GM23338 (cell line): Measurements from ENCODE around the gene KRTAP10-1. TPM values are rescaled to one million over a fixed set of nuclear protein-coding genes. Genes with fewer than 3 reads are reported as not detected.
A peak's percentile ranks its signal among the peaks of the same experiment; 100 is the strongest.
"Not testable (repeated sequence)": the region's sequence is repeated elsewhere in the genome, so short reads cannot be mapped to it uniquely, and the experiment has no call there.

Experiments used
- ATAC-seq: fragments of 200-7000 bp; cut with Tn5 transposase; 3 replicates; pipeline ENCODE4 v1.9.1; 2020
- DNase-seq: peaks from one replicate; pipeline ENCODE4 v3.0.0-alpha.2; 2015; ENCODE audit warnings: low spot score
- H2AFZ ChIP-seq: fragments of 200-600 bp; sonication (generic); 2 replicates; pipeline ENCODE4 v1.8.0; 2016; ENCODE audit warnings: antibody characterized with exemption, mild to moderate bottlenecking, moderate library complexity
- H3F3A ChIP-seq: fragments of 200-600 bp; sonication (generic); replicated peaks from 2 replicates; pipeline ENCODE4 v1.8.0; 2017; ENCODE audit warnings: antibody characterized with exemption, mixed run types, low read depth
- H3K27ac ChIP-seq: fragments of 200-600 bp; sonication (generic); 2 replicates; pipeline ENCODE4 v1.6.1; 2016; ENCODE audit warnings: low read depth
- H3K27me3 ChIP-seq: fragments of 200-600 bp; sonication (generic); 2 replicates; pipeline ENCODE4 v1.8.0; 2016; ENCODE audit warnings: mild to moderate bottlenecking, mixed run types, moderate library complexity; ENCODE audit not compliant: insufficient read depth
- H3K36me3 ChIP-seq: fragments of 200-600 bp; sonication (generic); 2 replicates; pipeline ENCODE4 v1.8.0; 2016; ENCODE audit warnings: mild to moderate bottlenecking; ENCODE audit not compliant: insufficient read depth
- H3K4me1 ChIP-seq: fragments of 200-600 bp; sonication (generic); 2 replicates; pipeline ENCODE4 v1.8.0; 2016; ENCODE audit warnings: mild to moderate bottlenecking, moderate library complexity; ENCODE audit not compliant: insufficient read depth
- H3K4me2 ChIP-seq: fragments of 200-600 bp; sonication (generic); 2 replicates; pipeline ENCODE4 v1.7.1; 2017; ENCODE audit warnings: mixed run types
- H3K4me3 ChIP-seq: fragments of 200-600 bp; sonication (generic); 2 replicates; pipeline ENCODE4 v1.6.1; 2016; ENCODE audit warnings: mixed run types
- H3K79me2 ChIP-seq: fragments of 200-600 bp; sonication (generic); replicated peaks from 2 replicates; pipeline ENCODE4 v1.8.0; 2017; ENCODE audit warnings: mild to moderate bottlenecking; ENCODE audit not compliant: insufficient read depth
- H3K9me2 ChIP-seq: fragments of 200-600 bp; sonication (generic); 2 replicates; pipeline ENCODE4 v1.8.0; 2017; ENCODE audit not compliant: insufficient read depth
- H4K20me1 ChIP-seq: fragments of 200-600 bp; sonication (generic); replicated peaks from 2 replicates; pipeline ENCODE4 v1.8.0; 2017; ENCODE audit warnings: mild to moderate bottlenecking; ENCODE audit not compliant: insufficient read depth
- H3K27ac Mint-ChIP-seq: 2 replicates; pipeline ENCODE4 v1.8.0; 2020; ENCODE audit warnings: inconsistent platforms, mild to moderate bottlenecking, moderate library complexity, mixed read lengths
- H3K27me3 Mint-ChIP-seq: 3 replicates; pipeline ENCODE4 v1.8.0; 2022; ENCODE audit warnings: low read depth, mild to moderate bottlenecking, moderate library complexity, mixed read lengths, inconsistent platforms; ENCODE audit not compliant: insufficient read depth, poor library complexity
- H3K36me3 Mint-ChIP-seq: 3 replicates; pipeline ENCODE4 v1.8.0; 2021; ENCODE audit warnings: low read depth, mild to moderate bottlenecking, inconsistent platforms, moderate library complexity, mixed read lengths
- H3K4me1 Mint-ChIP-seq: 3 replicates; pipeline ENCODE4 v1.8.0; 2020; ENCODE audit warnings: mild to moderate bottlenecking, inconsistent platforms, mixed read lengths
- H3K4me3 Mint-ChIP-seq: 3 replicates; pipeline ENCODE4 v1.8.0; 2021; ENCODE audit warnings: moderate library complexity, mild to moderate bottlenecking, inconsistent platforms, mixed read lengths
- H3K9me3 Mint-ChIP-seq: 3 replicates; pipeline ENCODE4 v1.8.0; 2020; ENCODE audit warnings: moderate library complexity, mild to moderate bottlenecking, inconsistent platforms, mixed read lengths
- JUNB ChIP-seq: IDR thresholded peaks from one replicate; pipeline ENCODE4 v1.6.1; 2016; ENCODE audit warnings: antibody characterized with exemption; ENCODE audit not compliant: unreplicated experiment
- POLR2AphosphoS5 ChIP-seq: IDR thresholded peaks from 2 replicates; pipeline ENCODE4 v1.6.1; 2016; ENCODE audit warnings: antibody characterized with exemption, low read depth
- STAT1 ChIP-seq: IDR thresholded peaks from one replicate; pipeline ENCODE4 v1.6.1; 2016; ENCODE audit warnings: antibody characterized with exemption; ENCODE audit not compliant: unreplicated experiment
- polyA plus RNA-seq: library from polyadenylated mRNA; unstranded; fragments of >200 nt; fragmentation: Nextera tagmentation; extraction: Ambion mirVana; gene quantifications from 2 replicates; pipeline ENCODE4 v1.2.1, GENCODE V29; 2016
- total RNA-seq: library from RNA; depleted of rRNA; stranded (reverse); fragments of >200 nt; shearing (Covaris generic); gene quantifications from 2 replicates; pipeline ENCODE4 v1.2.3, GENCODE V29; 2014
- TF ChIP-seq, protein P1 (sequence below), 2 experiments: fragments of 200-600 bp in 1 of 2; sonication (generic) in 1 of 2; conservative IDR thresholded peaks; 2 replicates each; pipeline versions ENCODE4 v1.5.1 to v1.6.1; 2016 to 2017; ENCODE audit warnings: antibody characterized with exemption in 2 of 2, low read depth in 2 of 2, mild to moderate bottlenecking in 2 of 2, moderate library complexity in 1 of 2
- TF ChIP-seq, protein P2 (sequence below): fragments of 250-450 bp; sonication (Bioruptor Pico); IDR thresholded peaks from 2 replicates; pipeline ENCODE4 v1.5.0; 2020; ENCODE audit warnings: mild to moderate bottlenecking, moderate library complexity

Gene KRTAP10-1
- total and polyA plus RNA-seq, 2 experiments from 2014 or later, result not detected

DNA sequence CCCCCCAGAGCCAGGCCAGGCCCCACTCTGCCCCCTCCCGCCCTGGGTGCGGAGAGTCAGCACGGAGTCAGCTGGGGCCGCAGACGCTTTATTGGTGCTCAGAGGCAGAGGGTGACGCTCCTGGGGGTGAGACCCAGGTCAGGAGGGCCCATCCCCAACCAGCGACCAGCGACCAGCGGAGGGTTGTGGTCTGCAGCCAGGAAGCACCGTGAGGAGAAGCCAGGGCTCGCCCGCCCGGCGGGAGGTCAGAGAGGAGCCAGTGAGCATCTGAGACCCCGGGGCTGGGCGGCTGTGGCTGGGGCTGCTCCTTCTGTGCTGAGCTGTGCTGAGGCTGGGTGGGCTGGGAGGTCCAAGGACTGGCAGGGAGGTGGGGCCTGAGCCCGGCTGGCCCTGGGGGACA is 10.3 kb upstream of the KRTAP10-1 start:
- not testable (repeated sequence) for H3K79me2 ChIP-seq, H3K4me3 Mint-ChIP-seq, H3K27ac ChIP-seq, H3K4me2 ChIP-seq, H3K27me3 ChIP-seq, H3K27ac Mint-ChIP-seq, H3F3A ChIP-seq, H3K9me2 ChIP-seq, H3K36me3 ChIP-seq, H2AFZ ChIP-seq, H4K20me1 ChIP-seq, DNase-seq, H3K4me3 ChIP-seq
- Mint-ChIP-seq H3K4me1 (peaks cover 47% of the 10 kb centered on the region), H3K9me3 (peaks cover 15% of the 10 kb centered on the region), H3K36me3 (peaks cover 19% of the 10 kb centered on the region), H3K27me3 (peaks cover 20% of the 10 kb centered on the region)
- peak; percentile 24 for ATAC-seq
- peaks cover 25% of the 10 kb centered on the region for H3K4me1 ChIP-seq

DNA sequence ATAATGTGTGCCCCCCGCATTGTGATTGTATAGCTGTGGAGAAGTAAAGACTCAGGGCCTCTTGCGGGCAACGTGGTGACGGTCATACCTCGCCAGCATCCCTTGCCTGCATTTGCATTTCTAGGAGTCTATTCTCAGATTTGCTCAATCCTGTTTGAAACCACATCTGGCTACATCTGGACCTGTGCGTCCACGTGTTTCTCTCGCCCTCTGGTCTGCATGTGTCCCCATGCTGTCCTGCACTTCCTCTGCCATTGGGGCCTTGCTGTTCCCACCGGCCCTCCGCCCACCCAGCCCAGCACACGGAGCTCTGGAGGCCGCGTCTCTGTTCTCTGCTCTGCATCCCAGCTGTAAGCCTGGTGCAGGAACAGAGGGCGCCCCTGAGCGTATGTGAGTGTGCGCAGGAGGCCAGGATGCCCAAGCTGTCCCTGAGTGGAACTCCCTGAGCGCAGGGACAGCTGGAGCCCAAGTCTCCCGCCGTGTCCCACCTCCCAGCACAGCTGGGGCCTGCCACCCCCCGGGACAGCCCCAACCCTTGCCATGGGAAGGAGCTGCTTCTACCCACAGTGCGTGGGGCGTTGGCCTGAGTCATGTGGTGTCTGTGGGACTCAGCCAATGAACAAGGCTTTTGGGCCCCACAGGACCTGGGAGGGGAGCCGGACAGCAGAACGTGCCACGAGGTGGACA is 9.7 kb upstream of the KRTAP10-1 start:
- Mint-ChIP-seq H3K4me1 (peaks cover 47% of the 10 kb centered on the region), H3K27me3 (peaks cover 20% of the 10 kb centered on the region), H3K27ac (peak overlapping the region; percentile 95), H3K4me3 (no peak overlapping the region), H3K9me3 (peaks cover 15% of the 10 kb centered on the region), H3K36me3 (peaks cover 19% of the 10 kb centered on the region)
- H3K4me2 ChIP-seq, result no peak overlapping the region
- no peak overlapping the region for H3K4me3 ChIP-seq
- H3K79me2 ChIP-seq, result no peaks in the 10 kb centered on the region
- peaks cover 25% of the 10 kb centered on the region for H3K4me1 ChIP-seq
- no peaks in the 10 kb centered on the region; the same call in 1 of the 2 replicates for H3K36me3 ChIP-seq
- peak overlapping the region; percentile 88 for H3K27ac ChIP-seq
- H4K20me1 ChIP-seq, result no peaks in the 10 kb centered on the region
- no peaks in the 10 kb centered on the region for H3K27me3 ChIP-seq
- TF ChIP-seq JUNB, result no peak
- TF ChIP-seq STAT1, result no peak
- TF ChIP-seq, protein P1, sequence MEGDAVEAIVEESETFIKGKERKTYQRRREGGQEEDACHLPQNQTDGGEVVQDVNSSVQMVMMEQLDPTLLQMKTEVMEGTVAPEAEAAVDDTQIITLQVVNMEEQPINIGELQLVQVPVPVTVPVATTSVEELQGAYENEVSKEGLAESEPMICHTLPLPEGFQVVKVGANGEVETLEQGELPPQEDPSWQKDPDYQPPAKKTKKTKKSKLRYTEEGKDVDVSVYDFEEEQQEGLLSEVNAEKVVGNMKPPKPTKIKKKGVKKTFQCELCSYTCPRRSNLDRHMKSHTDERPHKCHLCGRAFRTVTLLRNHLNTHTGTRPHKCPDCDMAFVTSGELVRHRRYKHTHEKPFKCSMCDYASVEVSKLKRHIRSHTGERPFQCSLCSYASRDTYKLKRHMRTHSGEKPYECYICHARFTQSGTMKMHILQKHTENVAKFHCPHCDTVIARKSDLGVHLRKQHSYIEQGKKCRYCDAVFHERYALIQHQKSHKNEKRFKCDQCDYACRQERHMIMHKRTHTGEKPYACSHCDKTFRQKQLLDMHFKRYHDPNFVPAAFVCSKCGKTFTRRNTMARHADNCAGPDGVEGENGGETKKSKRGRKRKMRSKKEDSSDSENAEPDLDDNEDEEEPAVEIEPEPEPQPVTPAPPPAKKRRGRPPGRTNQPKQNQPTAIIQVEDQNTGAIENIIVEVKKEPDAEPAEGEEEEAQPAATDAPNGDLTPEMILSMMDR (conservative IDR thresholded peaks at IDR 0.05; ENCODE audit: low read depth in 2 of 2), result peak; percentile 18 to 44; a peak in 2 of 4 replicates
- no peak for TF ChIP-seq POLR2AphosphoS5
- TF ChIP-seq, protein P2, sequence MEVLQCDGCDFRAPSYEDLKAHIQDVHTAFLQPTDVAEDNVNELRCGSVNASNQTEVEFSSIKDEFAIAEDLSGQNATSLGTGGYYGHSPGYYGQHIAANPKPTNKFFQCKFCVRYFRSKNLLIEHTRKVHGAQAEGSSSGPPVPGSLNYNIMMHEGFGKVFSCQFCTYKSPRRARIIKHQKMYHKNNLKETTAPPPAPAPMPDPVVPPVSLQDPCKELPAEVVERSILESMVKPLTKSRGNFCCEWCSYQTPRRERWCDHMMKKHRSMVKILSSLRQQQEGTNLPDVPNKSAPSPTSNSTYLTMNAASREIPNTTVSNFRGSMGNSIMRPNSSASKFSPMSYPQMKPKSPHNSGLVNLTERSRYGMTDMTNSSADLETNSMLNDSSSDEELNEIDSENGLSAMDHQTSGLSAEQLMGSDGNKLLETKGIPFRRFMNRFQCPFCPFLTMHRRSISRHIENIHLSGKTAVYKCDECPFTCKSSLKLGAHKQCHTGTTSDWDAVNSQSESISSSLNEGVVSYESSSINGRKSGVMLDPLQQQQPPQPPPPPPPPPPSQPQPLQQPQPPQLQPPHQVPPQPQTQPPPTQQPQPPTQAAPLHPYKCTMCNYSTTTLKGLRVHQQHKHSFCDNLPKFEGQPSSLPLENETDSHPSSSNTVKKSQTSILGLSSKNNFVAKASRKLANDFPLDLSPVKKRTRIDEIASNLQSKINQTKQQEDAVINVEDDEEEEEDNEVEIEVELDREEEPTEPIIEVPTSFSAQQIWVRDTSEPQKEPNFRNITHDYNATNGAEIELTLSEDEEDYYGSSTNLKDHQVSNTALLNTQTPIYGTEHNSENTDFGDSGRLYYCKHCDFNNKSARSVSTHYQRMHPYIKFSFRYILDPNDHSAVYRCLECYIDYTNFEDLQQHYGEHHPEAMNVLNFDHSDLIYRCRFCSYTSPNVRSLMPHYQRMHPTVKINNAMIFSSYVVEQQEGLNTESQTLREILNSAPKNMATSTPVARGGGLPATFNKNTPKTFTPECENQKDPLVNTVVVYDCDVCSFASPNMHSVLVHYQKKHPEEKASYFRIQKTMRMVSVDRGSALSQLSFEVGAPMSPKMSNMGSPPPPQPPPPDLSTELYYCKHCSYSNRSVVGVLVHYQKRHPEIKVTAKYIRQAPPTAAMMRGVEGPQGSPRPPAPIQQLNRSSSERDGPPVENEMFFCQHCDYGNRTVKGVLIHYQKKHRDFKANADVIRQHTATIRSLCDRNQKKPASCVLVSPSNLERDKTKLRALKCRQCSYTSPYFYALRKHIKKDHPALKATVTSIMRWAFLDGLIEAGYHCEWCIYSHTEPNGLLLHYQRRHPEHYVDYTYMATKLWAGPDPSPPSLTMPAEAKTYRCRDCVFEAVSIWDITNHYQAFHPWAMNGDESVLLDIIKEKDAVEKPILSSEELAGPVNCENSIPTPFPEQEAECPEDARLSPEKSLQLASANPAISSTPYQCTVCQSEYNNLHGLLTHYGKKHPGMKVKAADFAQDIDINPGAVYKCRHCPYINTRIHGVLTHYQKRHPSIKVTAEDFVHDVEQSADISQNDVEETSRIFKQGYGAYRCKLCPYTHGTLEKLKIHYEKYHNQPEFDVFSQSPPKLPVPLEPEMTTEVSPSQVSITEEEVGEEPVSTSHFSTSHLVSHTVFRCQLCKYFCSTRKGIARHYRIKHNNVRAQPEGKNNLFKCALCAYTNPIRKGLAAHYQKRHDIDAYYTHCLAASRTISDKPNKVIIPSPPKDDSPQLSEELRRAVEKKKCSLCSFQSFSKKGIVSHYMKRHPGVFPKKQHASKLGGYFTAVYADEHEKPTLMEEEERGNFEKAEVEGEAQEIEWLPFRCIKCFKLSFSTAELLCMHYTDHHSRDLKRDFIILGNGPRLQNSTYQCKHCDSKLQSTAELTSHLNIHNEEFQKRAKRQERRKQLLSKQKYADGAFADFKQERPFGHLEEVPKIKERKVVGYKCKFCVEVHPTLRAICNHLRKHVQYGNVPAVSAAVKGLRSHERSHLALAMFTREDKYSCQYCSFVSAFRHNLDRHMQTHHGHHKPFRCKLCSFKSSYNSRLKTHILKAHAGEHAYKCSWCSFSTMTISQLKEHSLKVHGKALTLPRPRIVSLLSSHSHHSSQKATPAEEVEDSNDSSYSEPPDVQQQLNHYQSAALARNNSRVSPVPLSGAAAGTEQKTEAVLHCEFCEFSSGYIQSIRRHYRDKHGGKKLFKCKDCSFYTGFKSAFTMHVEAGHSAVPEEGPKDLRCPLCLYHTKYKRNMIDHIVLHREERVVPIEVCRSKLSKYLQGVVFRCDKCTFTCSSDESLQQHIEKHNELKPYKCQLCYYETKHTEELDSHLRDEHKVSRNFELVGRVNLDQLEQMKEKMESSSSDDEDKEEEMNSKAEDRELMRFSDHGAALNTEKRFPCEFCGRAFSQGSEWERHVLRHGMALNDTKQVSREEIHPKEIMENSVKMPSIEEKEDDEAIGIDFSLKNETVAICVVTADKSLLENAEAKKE (CRISPR knock-in tag), result no peak
- H3K9me2 ChIP-seq, result no peaks in the 10 kb centered on the region
- ATAC-seq (peak; percentile 61), DNase-seq (peak; percentile 42)
- H2AFZ ChIP-seq, result no peak overlapping the region
- H3F3A ChIP-seq, result no peaks in the 10 kb centered on the region
